GM21528 (cell line): ENCODE measurements around the gene RYR1.
"Not testable (repeated sequence)": the region's sequence is repeated elsewhere in the genome, so short reads cannot be mapped to it uniquely, and the experiment has no call there.

Experiments
- ATAC-seq: cut with Tn5 transposase; IDR thresholded peaks from one replicate; pipeline ENCODE4 v1.9.1; 2021; ENCODE audit warnings: mild to moderate bottlenecking, moderate library complexity; ENCODE audit not compliant: unreplicated experiment, low FRiP score

The RYR1 gene

DNA sequence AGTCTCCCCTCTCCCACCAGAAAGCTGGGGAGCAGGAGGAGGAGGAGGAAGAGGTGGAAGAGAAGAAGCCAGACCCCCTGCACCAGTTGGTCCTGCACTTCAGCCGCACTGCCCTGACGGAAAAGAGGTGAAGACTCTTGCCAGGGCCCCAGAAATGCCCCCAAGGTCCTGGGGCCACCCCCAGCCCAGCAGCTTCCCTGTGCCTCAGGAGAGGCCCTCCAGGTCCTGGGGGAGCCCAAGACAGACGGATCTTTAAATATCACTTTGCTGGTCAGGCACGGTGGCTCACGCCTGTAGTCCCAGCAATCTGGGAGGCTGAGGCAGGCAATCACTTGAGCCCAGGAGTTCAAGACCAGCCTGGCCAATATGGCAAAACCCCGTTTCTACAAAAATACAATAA, 95.4 kb downstream of the RYR1 start:
- no peak for ATAC-seq

GRCh38 chr19:38531515-38531914, 98.0 kb downstream of the RYR1 start:
- ATAC-seq, result no peak

- ATAC-seq, result no peak
Measured at GRCh38 chr19:38532939-38533338, 99.4 kb downstream of the RYR1 start.

DNA sequence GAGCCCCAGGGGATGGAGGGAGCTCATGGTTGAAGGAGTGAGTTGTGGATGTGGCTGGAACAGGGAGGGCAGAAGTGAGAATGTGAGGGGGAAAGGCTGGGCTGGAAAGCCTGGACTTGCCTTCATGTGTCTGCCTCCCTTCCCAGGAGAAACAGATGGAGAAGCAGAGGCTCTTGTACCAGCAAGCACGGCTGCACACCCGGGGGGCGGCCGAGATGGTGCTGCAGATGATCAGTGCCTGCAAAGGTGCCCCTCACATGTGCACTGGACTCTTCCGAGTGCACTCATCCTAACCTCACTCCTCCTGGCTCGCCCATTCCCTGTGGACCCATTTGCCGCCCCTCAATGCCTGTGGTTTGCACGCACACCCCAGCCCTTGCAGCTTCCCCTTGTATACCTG, 101.1 kb downstream of the RYR1 start:
- no peak for ATAC-seq

GRCh38 chr19:38535212-38535611, 101.7 kb downstream of the RYR1 start:
- no peak for ATAC-seq

DNA sequence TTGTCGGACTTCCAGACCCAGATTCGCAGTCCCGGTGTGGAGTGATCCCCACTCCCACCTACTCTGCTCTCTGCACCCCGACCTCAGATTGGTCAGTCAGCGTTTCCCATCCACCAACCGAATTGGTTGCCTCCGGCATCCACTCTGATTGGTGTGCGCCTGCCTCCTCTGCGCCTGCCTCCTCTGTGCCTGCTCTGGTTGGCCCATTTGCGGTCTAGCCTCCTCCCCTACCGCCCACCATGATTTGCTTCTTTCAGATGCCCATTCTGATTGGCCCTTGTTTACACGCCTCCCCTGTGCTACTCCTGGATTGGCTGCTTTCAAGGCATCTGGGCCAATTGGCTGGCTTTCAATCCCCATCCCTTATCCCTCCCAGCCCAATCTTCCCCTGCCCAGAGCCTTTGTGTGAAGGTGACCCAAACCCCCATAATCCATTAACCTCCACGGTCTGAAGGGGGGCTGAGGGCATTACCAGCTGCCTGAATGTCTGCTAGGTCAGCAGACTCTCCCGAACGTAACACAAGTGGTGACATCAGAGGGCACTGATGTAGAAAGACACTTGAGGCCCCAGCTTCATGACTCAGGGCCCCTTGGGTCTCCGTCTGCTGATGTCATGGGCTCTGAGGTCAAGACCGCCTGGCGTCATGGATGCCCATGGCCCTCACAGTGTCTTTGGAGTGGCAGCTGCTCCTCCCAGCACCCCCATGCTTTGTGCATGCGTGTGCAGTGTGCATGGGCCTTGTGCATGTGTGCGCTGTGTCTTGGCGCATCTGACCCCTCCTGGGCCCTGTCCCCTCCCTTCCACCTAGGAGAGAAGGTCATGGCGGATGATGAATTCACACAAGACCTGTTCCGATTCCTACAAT, 103.8 kb downstream of the RYR1 start:
- no peak for ATAC-seq

- ATAC-seq, result no peak
Measured at GRCh38 chr19:38538386-38538785, 104.9 kb downstream of the RYR1 start.

GRCh38 chr19:38538793-38539528, 105.5 kb downstream of the RYR1 start:
- ATAC-seq, result no peak

- ATAC-seq, result no peak
Measured at GRCh38 chr19:38539751-38540150, 106.3 kb downstream of the RYR1 start.

GRCh38 chr19:38542040-38542439, 108.5 kb downstream of the RYR1 start:
- ATAC-seq, result no peak

GRCh38 chr19:38543286-38543806, 109.9 kb downstream of the RYR1 start:
- no peak for ATAC-seq

- no peak for ATAC-seq
Measured at GRCh38 chr19:38543807-38544568, 110.5 kb downstream of the RYR1 start.

GRCh38 chr19:38544569-38545315, 111.3 kb downstream of the RYR1 start:
- ATAC-seq, result no peak

DNA sequence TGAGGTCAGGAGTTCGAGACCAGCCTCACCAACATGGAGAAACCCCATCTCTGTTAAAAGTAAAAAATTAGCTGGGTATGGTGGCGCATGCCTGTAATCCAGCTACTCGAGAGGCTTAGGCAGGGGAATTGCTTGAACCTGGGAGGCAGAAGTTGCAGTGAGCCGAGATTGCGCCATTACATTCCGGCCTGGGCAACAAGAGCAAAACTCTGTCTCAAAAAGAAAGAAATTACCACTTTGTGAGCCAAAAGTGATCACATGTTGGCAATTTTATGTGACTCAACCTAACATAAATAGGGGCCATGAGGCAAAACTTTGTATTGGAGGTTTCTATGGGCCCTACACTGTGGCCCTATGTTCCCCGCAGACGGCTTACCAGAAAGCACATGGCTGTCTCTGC, 112.1 kb downstream of the RYR1 start:
- ATAC-seq, result no peak

DNA sequence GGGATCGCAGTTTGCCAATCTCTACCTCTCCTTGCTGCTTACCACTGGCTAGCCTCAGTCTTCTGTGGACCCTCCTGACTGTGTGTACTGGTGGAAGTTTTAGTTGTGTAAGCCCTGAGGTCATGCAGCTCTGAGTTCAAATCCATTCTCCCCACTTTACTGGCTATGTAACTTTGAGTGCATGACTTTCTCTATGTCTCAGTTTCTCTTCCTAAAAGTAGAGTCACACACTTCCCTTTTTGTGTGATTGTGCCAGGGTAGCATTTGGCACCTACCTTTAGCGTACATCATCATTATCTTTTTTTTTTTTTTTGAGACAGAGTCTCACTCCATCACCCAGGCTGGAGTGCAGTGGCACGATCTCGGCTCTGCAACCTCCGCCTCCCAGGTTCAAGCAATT, 113.9 kb downstream of the RYR1 start:
- ATAC-seq, result no peak

DNA sequence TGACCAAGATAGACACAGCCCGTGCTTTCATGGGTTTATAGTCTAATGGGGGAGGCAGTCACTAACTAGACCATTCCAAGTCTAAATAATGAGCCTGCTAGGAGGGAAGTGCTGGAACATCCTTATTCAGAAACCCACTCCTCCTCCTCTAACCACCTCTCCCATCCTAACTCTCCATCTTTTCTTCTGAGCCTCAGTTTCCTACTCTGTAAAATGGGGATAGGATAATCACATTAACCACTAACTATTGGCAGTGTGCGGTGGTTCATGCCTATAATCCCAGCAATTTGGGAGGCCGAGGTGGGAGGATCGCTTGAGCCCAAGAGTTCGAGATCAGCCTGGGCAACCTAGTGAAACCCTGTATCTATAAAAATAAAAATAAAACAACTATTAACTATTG, 115.6 kb downstream of the RYR1 start:
- no peak for ATAC-seq

DNA sequence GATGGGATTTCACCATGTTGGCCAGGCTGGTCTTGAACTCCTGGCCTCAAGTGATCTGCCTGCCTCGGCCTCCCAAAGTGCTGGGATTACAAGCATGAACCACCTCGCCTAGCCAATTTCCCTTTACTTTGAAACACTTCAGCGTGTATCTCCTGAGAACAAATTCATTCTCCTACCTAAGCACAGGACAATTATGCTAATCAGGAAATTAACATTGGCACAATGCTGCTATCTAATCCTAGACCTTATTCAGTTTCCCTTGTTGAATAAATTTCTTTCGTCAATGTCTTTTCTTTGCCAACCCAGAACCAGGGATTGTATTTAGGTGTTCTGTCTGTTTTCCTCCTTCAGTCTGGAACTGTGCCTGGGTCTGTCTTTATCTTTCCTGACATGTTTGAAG, 116.5 kb downstream of the RYR1 start:
- ATAC-seq, result no peak

GRCh38 chr19:38550376-38550775, 116.9 kb downstream of the RYR1 start:
- ATAC-seq, result no peak

DNA sequence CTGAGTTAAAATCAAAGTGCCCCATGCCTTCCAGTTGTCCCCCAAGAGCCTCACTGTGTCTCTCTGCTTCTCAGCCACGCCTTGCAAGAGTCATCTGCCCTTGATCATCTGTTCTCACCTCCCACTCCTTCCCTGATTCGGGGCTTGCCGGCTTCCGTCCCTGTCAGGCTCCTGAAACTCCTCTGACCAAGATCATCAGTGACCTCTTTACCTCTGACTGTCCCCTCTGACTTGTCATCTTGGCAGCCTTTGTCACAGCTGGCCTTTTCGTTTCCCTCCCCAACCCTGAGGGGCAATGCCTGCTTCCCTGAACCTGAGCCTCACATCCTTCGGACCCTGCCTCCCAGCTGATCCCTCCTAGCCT, 117.9 kb downstream of the RYR1 start:
- no peak for ATAC-seq

GRCh38 chr19:38553239-38553638, 119.7 kb downstream of the RYR1 start:
- not testable (repeated sequence) for ATAC-seq
